Measurements from ENCODE around the gene TRABD.

- TF ChIP-seq, protein P1, sequence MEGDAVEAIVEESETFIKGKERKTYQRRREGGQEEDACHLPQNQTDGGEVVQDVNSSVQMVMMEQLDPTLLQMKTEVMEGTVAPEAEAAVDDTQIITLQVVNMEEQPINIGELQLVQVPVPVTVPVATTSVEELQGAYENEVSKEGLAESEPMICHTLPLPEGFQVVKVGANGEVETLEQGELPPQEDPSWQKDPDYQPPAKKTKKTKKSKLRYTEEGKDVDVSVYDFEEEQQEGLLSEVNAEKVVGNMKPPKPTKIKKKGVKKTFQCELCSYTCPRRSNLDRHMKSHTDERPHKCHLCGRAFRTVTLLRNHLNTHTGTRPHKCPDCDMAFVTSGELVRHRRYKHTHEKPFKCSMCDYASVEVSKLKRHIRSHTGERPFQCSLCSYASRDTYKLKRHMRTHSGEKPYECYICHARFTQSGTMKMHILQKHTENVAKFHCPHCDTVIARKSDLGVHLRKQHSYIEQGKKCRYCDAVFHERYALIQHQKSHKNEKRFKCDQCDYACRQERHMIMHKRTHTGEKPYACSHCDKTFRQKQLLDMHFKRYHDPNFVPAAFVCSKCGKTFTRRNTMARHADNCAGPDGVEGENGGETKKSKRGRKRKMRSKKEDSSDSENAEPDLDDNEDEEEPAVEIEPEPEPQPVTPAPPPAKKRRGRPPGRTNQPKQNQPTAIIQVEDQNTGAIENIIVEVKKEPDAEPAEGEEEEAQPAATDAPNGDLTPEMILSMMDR (IDR thresholded peaks at IDR 0.05; ENCODE audit: insufficient read depth, low read depth, low read length), result no peak
- TF ChIP-seq EZH2 (IDR thresholded peaks at IDR 0.05; ENCODE audit: insufficient read depth, low read length), result no peak
Observed at GRCh38 chr22:50189184-50189848, 3.6 kb downstream of the TRABD start.
